GM19328 (cell line): ENCODE measurements around the gene CTU1.

Experiments
- ATAC-seq: cut with Tn5 transposase; IDR thresholded peaks from one replicate; pipeline ENCODE4 v1.9.1; 2021; ENCODE audit warnings: mild to moderate bottlenecking, moderate library complexity; ENCODE audit not compliant: unreplicated experiment

The CTU1 gene

GRCh38 chr19:51107406-51108065, 673 bp downstream of the CTU1 start:
- no peak for ATAC-seq

- no peak for ATAC-seq
These were observed 4.3 kb downstream of the CTU1 start for GRCh38 chr19:51103926-51104341.

- no peak for ATAC-seq
These were observed 5.2 kb downstream of the CTU1 start for GRCh38 chr19:51102991-51103390.

GRCh38 chr19:51101171-51101865, 6.9 kb downstream of the CTU1 start:
- no peak for ATAC-seq

- ATAC-seq = no peak
These were observed 7.6 kb downstream of the CTU1 start for GRCh38 chr19:51100601-51101000.

- ATAC-seq = no peak
These were observed 9.2 kb downstream of the CTU1 start for GRCh38 chr19:51099047-51099382.

- ATAC-seq = no peak
These were observed 9.7 kb downstream of the CTU1 start for GRCh38 chr19:51098365-51099046.

- ATAC-seq = no peak
These were observed 10.4 kb downstream of the CTU1 start for GRCh38 chr19:51097796-51098195.

- no peak for ATAC-seq
These were observed 11.0 kb downstream of the CTU1 start for GRCh38 chr19:51097166-51097738.

- ATAC-seq = no peak
These were observed 11.6 kb downstream of the CTU1 start for GRCh38 chr19:51096473-51097165.

- no peak for ATAC-seq
These were observed 13.4 kb downstream of the CTU1 start for GRCh38 chr19:51094696-51095279.

GRCh38 chr19:51093510-51094345, 14.5 kb downstream of the CTU1 start:
- no peak for ATAC-seq

- ATAC-seq = no peak
These were observed 15.1 kb downstream of the CTU1 start for GRCh38 chr19:51093101-51093500.

- no peak for ATAC-seq
These were observed 16.0 kb downstream of the CTU1 start for GRCh38 chr19:51091895-51092873.

GRCh38 chr19:51091126-51091525, 17.1 kb downstream of the CTU1 start:
- no peak for ATAC-seq

- no peak for ATAC-seq
These were observed 17.7 kb downstream of the CTU1 start for GRCh38 chr19:51090471-51090870.

- ATAC-seq = no peak
These were observed 18.4 kb downstream of the CTU1 start for GRCh38 chr19:51089786-51090185.

GRCh38 chr19:51086153-51086850, 21.9 kb downstream of the CTU1 start:
- no peak for ATAC-seq
